Prostate gland (tissue), 2 donors: ENCODE measurements around the gene GALNTL6. TPM values are rescaled to one million over a fixed set of nuclear protein-coding genes. Genes with fewer than 3 reads are reported as not detected.

Experiments used
- DNase-seq: peaks from one replicate; pipeline ENCODE4 v3.0.0-alpha.2; 2019; ENCODE audit warnings: low spot score
- H3K27ac ChIP-seq, 2 donors: fragments of 200-600 bp; sonication (generic); 2 replicates each; pipeline ENCODE4 v1.5.1; 2017 to 2019
- H3K27me3 ChIP-seq: fragments of 200-600 bp; sonication (generic); replicated peaks from 2 replicates; pipeline ENCODE4 v1.5.1; 2019; ENCODE audit not compliant: insufficient read depth
- H3K36me3 ChIP-seq, 2 donors: fragments of 200-600 bp; sonication (generic); 1 replicate in 1 of 2; 2 replicates in 1 of 2; pipeline versions ENCODE4 v1.5.1 to v1.8.1; 2017 to 2019
- H3K4me1 ChIP-seq: fragments of 200-600 bp; sonication (generic); replicated peaks from 2 replicates; pipeline ENCODE4 v1.5.1; 2019
- H3K4me3 ChIP-seq, 2 donors: fragments of 200-600 bp; sonication (generic); 2 replicates each; pipeline ENCODE4 v1.5.1; 2017 to 2019
- H3K9me3 ChIP-seq: fragments of 200-600 bp; sonication (generic); 2 replicates; pipeline ENCODE4 v1.5.1; 2017
- CTCF ChIP-seq, 4 experiments: fragments of 200-600 bp in 2 of 4; fragments of 450-650 bp in 2 of 4; sonication (generic) in 2 of 4; IDR thresholded peaks; 1 replicate in 3 of 4; 2 replicates in 1 of 4; pipeline ENCODE4 v1.5.1; 2016 to 2019; ENCODE audit warnings: antibody characterized with exemption in 4 of 4, mild to moderate bottlenecking in 2 of 4, moderate library complexity in 2 of 4
- POLR2A ChIP-seq: fragments of 450-650 bp; IDR thresholded peaks from one replicate; pipeline ENCODE4 v1.6.1; 2016; ENCODE audit warnings: antibody characterized with exemption, mild to moderate bottlenecking
- POLR2AphosphoS5 ChIP-seq: sonication (generic); formaldehyde crosslinking; IDR thresholded peaks from one replicate; pipeline ENCODE4 v1.6.1; 2017; ENCODE audit warnings: antibody characterized with exemption
- WGBS: methylation state at CpG from one replicate; pipeline ENCODE4 v1.1.5; 2018; 5-methylcytosine and 5-hydroxymethylcytosine counted together
- intact Hi-C: fragments of 100-400 bp; cut with DNase I; formaldehyde crosslinking; loops from one replicate; pipeline ENCODE4 v1.14.2; 2022
- total RNA-seq, 2 donors: library from RNA; depleted of rRNA; stranded (reverse); fragments of >200 nt; gene quantifications; one replicate each; pipeline ENCODE4 v1.1.0, GENCODE V29; 2016

Gene GALNTL6
- total RNA-seq, 2 donors from 2014 or later: 0.23 to 0.85 TPM

DNA sequence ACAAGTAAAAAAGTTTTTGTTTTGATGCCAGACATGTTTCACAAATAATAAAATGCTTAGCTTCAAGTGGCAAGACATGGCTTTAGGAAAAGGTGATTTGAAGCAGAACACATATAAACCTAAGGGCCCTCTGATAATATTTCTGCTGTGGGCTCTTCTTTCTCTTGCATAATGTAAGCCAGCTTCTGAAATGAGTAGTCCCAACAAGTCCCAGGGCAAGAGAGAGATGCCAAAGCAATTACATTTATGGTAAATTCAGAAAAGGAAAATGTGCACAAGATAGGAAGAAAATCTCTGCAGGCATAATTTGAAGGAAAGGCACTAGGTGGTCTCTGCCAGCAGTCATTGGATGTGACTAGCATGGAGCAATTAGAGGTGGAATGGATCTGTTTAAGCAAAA, 1184.7 kb downstream of the GALNTL6 start:
- no peaks in the 10 kb centered on the region for H3K27me3 ChIP-seq
- no peaks in the 10 kb centered on the region for H3K36me3 ChIP-seq
- H3K4me3 ChIP-seq: no peak overlapping the region
- no peaks in the 10 kb centered on the region for H3K4me1 ChIP-seq
- H3K27ac ChIP-seq: no peak overlapping the region
- no peak for TF ChIP-seq POLR2A
- TF ChIP-seq CTCF (IDR thresholded peaks at IDR 0.05): no peak
- no peak for TF ChIP-seq POLR2AphosphoS5
- intact Hi-C loops: no loop called here
- H3K9me3 ChIP-seq: no peaks in the 10 kb centered on the region
- no peak for DNase-seq

DNA sequence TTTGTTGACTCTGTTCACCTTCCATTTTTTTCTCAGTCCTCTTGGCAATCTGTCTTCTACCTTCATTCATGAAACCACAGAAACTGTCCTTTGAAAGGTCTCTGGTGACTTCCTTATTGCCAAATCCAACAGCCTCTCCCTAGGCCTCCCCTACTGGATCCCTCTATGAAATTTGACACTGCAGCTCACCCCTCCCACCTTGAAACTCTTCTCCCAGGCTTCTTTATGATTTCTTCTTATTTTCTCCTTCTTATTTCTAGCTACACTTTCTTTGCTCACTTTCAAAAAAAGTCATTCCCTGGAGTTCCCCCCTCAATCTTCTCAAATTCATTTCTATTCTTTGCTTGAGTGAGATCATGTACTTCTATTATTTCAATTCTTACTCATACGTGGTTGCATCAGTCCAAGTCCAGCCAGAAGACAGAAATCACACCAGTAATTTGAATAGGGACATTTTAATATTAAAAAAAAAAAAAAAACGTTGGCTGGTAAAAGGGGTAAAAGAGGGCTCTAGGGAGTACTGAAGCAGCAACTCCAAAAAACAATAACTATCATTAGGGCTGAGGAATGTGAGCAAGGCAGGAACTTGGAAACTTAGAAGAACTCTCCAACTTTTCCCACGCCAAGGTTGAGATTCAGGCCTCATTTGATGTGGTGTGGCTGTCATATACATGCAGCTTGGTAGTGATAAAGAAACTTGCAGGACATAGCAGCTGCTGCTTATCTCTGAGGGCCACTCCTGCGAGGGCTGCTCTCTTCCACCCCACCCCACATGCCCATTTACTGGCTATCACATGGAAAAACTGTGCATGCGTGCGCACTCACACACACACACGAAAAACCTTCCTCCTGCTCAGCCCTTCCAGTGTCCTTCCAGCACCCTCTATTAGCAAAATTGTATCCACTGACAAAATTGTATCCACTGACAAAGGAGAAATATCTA, 1185.6 kb downstream of the GALNTL6 start:
- Histone ChIP-seq H3K27me3 (no peaks in the 10 kb centered on the region), H3K27ac (no peak overlapping the region), H3K9me3 (no peaks in the 10 kb centered on the region), H3K4me3 (no peak overlapping the region), H3K36me3 (no peaks in the 10 kb centered on the region), H3K4me1 (no peaks in the 10 kb centered on the region)
- TF ChIP-seq CTCF (IDR thresholded peaks at IDR 0.05) (no peak), POLR2AphosphoS5 (peak; percentile 21)
- 73% methylated on average over 7 of the region's 7 CpGs for WGBS
- DNase-seq: no peak
- intact Hi-C loops: no loop called here

DNA sequence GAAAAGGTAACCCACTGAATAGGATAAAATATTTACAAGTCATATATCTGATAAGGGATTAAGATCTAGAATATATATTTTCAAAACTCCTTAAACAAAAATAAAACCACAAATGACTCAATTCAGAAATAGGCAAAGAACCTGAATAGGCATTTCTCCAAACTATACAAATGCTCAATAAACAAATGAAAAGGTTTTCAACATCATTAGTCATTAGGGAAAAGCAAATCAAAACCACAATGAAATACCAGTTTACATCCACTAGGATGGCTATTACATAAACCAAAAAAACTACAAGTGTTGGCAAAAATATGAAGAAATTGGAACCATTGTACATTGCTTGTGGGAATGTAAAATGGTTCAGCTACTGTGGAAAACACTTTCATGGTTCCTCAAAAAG, 1188.4 kb downstream of the GALNTL6 start:
- DNase-seq: no peak
- Histone ChIP-seq H3K9me3 (no peaks in the 10 kb centered on the region), H3K4me3 (no peak overlapping the region), H3K27me3 (no peaks in the 10 kb centered on the region), H3K36me3 (no peaks in the 10 kb centered on the region), H3K4me1 (no peaks in the 10 kb centered on the region), H3K27ac (no peak overlapping the region)
- TF ChIP-seq POLR2AphosphoS5: no peak
- intact Hi-C loops: no loop called here

GRCh38 chr4:173002830-173003561, 1189.8 kb downstream of the GALNTL6 start:
- DNase-seq: no peak
- Histone ChIP-seq H3K9me3 (no peaks in the 10 kb centered on the region), H3K4me1 (no peaks in the 10 kb centered on the region), H3K4me3 (no peak overlapping the region), H3K27me3 (no peaks in the 10 kb centered on the region), H3K36me3 (no peaks in the 10 kb centered on the region), H3K27ac (no peak overlapping the region)
- WGBS: 90% methylated on average over 6 of the region's 6 CpGs
- intact Hi-C loops: no loop called here
- TF ChIP-seq CTCF (IDR thresholded peaks at IDR 0.05): no peak
- TF ChIP-seq POLR2A: no peak

- intact Hi-C loops: no loop called here
- Histone ChIP-seq H3K27ac (no peak overlapping the region), H3K4me1 (no peaks in the 10 kb centered on the region), H3K36me3 (no peaks in the 10 kb centered on the region), H3K9me3 (no peaks in the 10 kb centered on the region), H3K27me3 (no peaks in the 10 kb centered on the region), H3K4me3 (no peak overlapping the region)
- 80% methylated on average over 3 of the region's 3 CpGs for WGBS
- TF ChIP-seq POLR2AphosphoS5 (no peak), POLR2A (no peak), CTCF (IDR thresholded peaks at IDR 0.05) (no peak)
- no peak for DNase-seq
Measured at GRCh38 chr4:173005912-173006633, 1192.9 kb downstream of the GALNTL6 start.
